HG03025 (cell line): ENCODE measurements around the gene SORT1.

ENCODE experiments used
- ATAC-seq: cut with Tn5 transposase; IDR thresholded peaks from one replicate; pipeline ENCODE4 v1.9.1; 2021; ENCODE audit warnings: mild to moderate bottlenecking, moderate library complexity; ENCODE audit not compliant: unreplicated experiment, low FRiP score

Gene SORT1

GRCh38 chr1:109280862-109281261 lies 116.9 kb downstream of the SORT1 start:
- ATAC-seq, result no peak

DNA sequence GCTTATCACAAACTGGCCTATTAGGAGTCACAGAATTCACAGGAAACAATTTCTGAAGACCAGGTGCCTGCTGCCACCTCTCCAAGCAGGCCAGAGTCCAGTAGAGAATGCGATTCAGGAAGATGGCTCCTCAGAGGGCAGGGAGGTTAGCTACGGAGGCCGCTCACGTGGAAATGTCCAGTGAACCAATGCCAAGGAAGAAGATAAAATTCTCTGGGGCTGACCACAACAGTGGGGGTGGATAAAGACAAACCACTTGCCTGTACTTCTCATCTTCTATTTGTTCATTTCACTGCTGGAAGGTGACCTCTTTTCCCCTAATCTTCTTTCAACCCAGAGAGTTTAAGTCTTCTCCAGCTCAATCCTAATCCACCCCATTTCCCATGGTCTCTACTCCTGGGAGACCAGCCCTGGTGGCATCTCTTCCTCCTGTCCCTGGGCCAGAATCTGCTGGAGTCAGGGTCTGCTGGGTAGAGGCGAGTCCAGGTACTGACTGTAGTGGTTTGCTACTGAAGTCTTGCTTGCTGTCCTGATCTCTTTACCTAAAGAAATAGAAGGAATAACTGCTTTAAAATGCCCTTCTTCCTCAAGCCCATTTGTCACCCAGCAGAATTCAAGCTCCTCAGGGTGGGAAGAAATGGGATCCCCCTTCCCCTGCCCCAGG lies 118.0 kb downstream of the SORT1 start:
- no peak for ATAC-seq

GRCh38 chr1:109277434-109278204 lies 120.1 kb downstream of the SORT1 start:
- peak; percentile 64 for ATAC-seq

DNA sequence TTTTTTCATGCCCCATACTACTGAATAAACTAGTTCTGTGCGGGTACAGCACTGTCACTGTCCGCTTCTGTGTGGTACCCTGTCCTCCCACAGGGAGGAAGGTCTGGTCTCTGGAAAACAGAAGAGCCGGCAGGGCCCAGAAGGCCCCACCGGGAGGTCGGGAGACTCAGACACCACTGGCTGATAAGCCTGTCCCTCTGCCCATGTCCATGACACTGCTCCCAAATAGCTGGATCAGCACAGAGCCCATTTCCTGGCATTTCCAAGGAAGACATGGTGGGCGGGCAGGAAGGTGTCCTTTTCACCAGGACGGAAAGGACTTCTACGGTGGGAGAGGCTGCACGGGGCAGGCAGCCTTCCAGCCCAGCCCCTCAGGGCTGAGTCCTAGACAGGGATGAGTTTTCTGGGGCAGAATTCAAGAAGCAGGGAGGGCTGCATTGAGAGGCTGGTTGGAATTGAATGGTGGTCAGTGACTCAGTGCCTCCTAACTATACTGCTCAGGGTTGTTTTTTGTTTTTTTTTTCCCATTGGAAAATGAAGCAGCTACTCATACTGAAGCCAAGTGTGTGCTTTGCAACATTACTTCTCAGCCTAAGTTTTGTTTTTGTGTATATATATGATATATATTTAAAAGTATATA lies 121.9 kb downstream of the SORT1 start:
- no peak for ATAC-seq

- ATAC-seq, result no peak
These were observed 122.9 kb downstream of the SORT1 start for GRCh38 chr1:109274533-109275476.

GRCh38 chr1:109273570-109274288 lies 124.0 kb downstream of the SORT1 start:
- no peak for ATAC-seq

GRCh38 chr1:109272831-109273547 lies 124.7 kb downstream of the SORT1 start:
- ATAC-seq, result no peak

DNA sequence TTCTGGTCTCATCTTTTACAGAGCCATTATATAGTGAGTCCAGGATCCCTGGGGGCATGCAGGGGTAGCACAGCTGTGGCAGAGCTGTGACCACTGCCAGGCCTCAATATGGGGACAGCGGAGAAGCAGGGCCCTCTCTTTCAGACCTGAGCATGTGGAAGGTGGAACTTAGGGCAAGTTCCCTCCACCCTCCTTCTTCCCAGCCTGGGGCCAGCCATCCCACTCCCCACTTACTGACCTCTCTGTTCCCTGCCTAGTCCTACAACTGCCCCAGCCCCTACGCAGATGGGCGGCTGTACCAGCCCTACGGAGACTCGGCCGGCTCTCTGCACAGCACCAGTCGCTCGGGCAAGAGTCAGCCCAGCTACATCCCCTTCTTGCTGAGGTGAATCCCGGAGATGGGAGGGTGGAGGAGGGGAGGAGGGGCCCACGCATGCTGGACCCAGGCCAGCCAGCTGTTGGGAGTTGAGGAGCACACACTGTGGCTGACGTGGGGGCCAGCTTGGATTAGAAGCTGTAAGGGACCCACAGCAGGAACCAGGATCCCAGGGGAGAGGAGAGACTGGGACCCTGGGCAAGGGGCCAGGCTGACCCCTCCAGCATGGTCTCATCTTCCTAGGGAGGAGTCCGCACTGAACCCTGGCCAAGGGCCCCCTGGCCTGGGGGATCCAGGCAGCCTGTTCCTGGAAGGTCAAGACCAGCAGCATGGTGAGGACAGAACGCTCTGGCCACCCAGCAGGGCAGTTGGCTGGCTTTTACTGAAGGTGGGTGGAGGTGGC lies 125.5 kb downstream of the SORT1 start:
- ATAC-seq, result no peak

DNA sequence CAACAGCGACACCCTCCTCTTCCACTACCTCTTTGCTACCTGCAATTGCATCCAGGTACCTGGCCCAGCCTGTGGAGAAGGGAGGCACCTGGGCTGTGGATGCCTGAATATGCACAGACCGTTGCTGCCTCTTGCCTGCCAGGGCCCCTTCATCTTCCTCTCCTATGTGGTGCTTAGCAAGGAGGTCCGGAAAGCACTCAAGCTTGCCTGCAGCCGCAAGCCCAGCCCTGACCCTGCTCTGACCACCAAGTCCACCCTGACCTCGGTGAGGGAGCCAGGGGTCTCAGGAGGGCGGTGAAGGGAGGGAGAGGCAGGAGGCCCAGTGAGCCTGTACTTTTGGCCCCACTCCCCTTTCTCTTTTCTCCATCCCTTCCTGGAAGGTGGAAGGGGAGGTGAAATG lies 126.3 kb downstream of the SORT1 start:
- no peak for ATAC-seq

DNA sequence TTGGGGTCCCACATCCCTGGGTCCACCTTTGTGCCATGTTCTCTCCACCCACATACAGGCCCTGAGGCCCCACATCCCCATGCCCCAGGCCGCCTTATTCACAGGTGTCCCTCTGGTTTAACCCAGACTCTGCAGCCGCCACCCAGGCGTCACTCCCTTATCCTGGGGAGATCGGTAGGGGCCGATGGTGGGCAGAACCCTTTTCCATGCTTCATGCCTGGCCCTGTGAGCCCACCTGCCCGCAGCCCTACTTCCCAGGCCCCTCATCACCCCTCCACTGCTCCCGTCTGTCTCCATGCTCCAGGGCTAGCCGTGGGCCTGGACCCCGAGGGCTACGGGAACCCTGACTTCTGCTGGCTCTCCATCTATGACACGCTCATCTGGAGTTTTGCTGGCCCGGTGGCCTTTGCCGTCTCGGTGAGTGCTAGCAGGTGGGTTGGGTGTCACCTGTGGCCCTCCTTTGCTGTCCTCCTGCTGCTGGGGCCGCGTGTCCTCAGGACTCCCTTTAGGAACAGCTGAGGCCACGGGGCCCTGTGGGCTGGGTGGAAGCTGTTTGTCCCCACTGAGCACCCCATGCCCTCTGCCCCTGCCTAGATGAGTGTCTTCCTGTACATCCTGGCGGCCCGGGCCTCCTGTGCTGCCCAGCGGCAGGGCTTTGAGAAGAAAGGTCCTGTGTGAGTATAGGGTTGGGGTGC lies 126.9 kb downstream of the SORT1 start:
- no peak for ATAC-seq

- no peak for ATAC-seq
These were observed 127.6 kb downstream of the SORT1 start for GRCh38 chr1:109269981-109270622.

- no peak for ATAC-seq
These were observed 128.3 kb downstream of the SORT1 start for GRCh38 chr1:109269212-109269980.

- no peak for ATAC-seq
These were observed 129.1 kb downstream of the SORT1 start for GRCh38 chr1:109268431-109269211.

GRCh38 chr1:109267743-109268300 lies 129.9 kb downstream of the SORT1 start:
- no peak for ATAC-seq

- ATAC-seq, result no peak
These were observed 130.8 kb downstream of the SORT1 start for GRCh38 chr1:109266965-109267364.
